GM08714 (cell line): Measurements from ENCODE around the gene BRSK1.
A peak's percentile ranks its signal among the peaks of the same experiment; 100 is the strongest.

Source experiments
- H3K4me3 ChIP-seq: fragments of 200-500 bp; sonication (Bioruptor generic); 2 replicates; pipeline ENCODE4 v1.5.1; 2014; ENCODE audit warnings: mild to moderate bottlenecking, low read length, inconsistent platforms
- ZNF274 ChIP-seq: IDR thresholded peaks from 2 replicates; pipeline ENCODE4 v1.6.1; 2012; ENCODE audit warnings: mild to moderate bottlenecking, low read depth, low read length

Gene BRSK1

DNA sequence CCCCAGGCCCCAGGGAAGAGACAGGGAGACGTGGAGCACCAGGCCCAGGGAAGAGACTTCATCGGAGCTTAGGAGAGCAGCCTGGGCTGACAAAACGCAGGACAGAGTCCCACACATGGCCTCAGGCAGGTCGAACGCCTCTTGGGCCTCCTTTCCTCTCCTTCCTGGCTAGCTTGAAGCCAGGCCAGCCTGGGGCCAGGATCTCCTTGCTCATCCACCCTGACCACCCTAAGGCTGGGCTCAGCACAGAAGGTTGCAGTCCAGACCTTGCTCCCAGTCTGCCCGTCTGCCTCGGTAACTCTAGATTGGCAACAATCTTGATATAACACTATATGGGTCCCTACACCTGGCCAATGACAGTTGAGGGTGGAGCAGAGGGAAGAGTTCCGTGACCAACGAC lies 35.1 kb upstream of the BRSK1 start:
- no peak for TF ChIP-seq ZNF274
- H3K4me3 ChIP-seq = no peak overlapping the region

- TF ChIP-seq ZNF274 = no peak
- no peak overlapping the region for H3K4me3 ChIP-seq
These were observed 34.0 kb upstream of the BRSK1 start for GRCh38 chr19:55249841-55250240.

DNA sequence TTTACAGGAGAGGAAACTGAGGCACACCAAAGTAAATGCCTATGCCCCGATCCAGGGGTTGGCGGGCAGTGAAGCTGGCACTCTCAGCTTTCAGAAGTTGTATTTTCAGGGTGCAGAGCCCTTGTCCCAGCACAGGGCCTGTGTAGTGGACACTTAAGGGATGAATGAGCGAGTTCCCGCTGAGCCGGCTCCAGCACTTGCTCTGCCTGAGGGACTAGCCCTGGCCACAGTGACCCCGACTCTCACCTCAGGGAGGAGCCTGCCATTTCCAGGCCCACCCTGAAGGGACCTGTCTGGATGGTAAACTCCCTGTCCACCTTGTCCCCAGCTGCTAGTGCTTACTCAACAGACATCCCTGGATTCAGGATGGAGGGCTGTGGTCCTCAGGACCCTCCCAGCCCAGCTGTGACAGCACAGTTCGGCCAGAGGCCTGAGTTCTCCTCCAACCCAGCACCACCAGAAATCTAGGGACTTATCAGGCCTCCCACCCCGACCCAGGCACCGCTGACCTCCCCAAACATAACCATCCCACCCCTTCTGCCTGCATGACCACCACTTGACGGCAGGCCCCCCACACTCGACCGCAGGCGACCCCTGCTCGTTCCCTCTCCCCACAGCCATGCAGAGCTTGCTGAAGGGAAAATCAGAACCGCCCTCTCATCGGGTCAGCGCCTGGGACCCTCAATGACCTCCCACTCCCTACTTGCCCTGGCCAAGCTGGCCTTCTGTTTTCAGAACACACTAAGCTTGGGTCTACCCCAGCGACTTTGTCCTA lies 33.3 kb upstream of the BRSK1 start:
- TF ChIP-seq ZNF274 = no peak
- H3K4me3 ChIP-seq = no peak overlapping the region

- no peak for TF ChIP-seq ZNF274
- peak overlapping the region; percentile 30; the same call in 1 of the 2 replicates for H3K4me3 ChIP-seq
These were observed 32.3 kb upstream of the BRSK1 start for GRCh38 chr19:55251341-55252081.

DNA sequence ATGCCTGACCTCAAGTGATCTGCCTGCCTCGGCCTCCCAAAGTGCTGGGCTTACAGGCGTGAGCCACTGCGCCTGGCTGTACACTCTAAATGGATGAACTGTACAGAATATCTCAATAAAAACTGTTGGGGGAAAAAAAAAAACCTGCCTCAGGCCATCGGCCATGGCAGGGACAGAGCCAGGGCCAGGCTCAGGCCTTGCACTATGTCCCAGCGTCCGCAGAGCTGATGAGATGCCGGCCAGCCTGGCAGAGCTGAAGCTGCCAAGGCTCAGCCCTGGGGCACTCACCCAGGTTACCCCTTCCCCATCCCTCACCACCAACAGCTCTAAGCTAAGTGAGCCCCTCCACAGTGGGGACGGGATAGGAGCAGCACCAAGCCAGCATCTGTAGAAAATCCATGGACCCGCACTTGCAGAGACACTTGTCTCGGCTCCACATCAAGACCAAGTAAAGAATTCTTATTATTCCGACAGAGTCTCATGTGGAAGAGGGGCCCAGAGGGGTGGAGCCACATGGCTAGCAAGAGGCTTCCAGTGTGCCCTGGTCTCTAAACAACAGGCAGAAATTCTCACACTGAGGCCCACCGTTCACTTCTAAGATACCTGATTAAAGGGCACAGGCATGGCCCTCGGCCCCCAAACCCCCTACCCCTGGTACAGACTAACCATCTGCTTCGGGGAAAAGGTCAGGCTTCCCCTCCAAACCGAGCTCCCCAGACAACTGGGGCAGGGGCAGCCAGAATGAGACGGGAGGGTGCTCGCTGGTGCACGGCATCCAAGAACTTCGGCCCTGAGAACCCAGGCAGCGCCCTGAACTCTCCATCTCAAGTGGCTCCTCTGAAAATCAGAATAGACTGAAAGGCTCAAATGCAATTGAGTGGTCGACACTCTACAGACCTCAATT lies 30.8 kb upstream of the BRSK1 start:
- H3K4me3 ChIP-seq = peak overlapping the region; percentile 92; the same call in 1 of the 2 replicates
- no peak for TF ChIP-seq ZNF274

GRCh38 chr19:55253842-55254624 lies 29.8 kb upstream of the BRSK1 start:
- TF ChIP-seq ZNF274 = no peak
- peak overlapping the region; percentile 92; the same call in 1 of the 2 replicates for H3K4me3 ChIP-seq

- H3K4me3 ChIP-seq = peak overlapping the region; percentile 92; the same call in 1 of the 2 replicates
- TF ChIP-seq ZNF274 = no peak
These were observed 29.2 kb upstream of the BRSK1 start for GRCh38 chr19:55254625-55254977.

DNA sequence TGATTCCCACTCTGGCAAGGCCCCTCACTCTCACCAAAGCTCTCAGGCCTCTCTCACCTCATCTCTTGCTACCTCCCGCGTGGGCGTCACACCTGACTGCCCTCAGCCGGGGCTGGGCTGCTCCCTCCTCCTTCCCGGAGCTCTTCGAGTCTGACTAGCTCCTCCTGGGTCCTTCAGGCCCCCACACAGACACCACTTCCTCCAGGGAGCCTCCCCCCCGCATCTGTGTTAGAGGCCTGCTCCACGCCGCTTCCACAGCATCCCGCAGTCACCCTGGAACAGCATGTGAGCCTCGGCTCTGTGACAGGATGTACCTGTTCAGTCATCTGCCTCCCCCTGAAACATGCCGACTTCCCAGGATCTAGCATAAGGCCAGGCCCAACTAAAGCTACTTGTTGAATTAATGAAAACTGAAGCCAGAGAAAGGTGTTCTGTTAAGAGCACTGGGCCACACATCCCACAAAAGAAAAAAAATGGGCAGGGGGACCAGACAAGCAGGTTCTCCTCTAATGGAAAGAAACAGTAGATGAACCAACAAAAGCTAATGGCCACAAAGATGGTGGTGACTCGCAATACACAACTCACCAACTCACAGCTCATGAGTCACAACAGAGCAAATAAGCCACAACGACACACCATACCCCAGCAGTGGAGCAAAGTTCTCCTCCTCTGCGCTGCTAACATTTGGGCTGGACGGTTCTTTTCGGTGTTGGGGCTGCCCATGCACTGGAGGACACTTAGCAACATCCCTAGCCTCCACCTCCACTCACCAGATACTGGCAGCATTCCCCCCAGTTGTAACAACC lies 28.0 kb upstream of the BRSK1 start:
- TF ChIP-seq ZNF274 = no peak
- peak overlapping the region; percentile 92; the same call in 1 of the 2 replicates for H3K4me3 ChIP-seq

- peak overlapping the region; percentile 92 for H3K4me3 ChIP-seq
- no peak for TF ChIP-seq ZNF274
These were observed 27.0 kb upstream of the BRSK1 start for GRCh38 chr19:55256562-55257460.

DNA sequence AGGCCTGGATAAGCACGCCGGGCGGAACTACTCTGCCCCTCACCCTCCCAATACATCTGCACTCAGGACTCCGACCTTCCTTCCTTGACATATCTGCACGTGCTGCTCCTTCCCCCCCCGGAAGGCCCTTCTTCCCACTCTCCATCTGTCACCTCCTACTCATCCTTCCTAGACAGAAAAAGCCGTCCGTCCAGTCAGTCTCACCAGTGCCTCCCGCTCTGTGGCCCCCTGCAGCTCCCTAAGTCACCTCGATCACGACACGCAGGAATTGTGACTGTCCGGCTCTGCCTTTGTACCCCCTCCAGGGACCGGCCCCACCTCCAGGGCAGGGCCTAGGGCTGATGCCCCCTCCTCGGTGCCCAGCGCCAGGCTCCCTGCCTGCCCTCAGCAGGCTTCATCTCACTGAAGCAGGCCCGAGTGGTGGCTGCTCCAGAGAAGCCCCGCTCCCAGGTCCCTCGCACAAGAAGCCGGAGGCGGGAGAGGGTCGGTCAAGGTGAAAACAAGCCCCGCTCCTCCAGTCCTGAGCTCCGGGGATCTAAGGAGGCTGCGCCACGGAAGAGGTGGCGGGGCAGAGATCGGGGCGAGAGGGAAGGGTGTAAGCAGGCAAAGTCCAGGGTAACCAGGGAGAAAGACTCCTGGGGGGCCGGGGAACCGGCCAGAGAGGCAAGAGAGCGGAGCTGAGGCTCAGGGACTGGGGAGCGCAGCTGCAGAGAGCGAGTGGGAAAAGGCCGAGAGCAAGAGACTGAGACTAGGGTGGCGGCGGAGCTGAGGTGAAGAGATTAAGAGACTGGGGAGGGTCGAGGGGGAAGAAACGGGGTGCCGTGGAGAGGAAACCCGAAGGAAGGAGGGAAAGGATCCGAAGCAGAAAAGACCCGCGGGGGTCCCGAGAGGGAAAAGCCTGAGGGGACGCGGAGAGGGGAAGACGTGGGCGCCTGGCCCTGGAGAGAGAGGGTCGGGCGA lies 26.1 kb upstream of the BRSK1 start:
- no peak for TF ChIP-seq ZNF274
- H3K4me3 ChIP-seq = peak overlapping the region; percentile 92

DNA sequence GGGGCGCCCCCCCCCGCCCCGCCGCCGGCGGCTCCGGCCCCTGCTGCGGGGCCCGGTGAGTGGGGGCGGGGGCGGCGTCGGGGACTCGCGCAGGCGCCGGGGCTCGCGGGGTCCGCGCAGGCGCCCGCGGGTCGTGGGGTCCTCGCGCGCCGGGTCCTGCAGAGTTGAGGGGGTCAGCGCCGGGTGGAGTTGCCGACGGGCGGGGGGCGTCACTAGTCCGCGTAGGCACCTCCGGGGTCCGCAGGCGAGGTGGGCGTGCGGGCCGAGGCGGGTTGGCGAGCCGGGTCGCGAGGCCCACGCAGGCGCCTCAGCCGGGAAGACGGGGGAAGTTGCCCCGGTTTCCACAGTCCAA lies 25.3 kb upstream of the BRSK1 start:
- no peak for TF ChIP-seq ZNF274

More for the DNA sequence above, 25.3 kb upstream of the BRSK1 start:
- H3K4me3 ChIP-seq = peak overlapping the region; percentile 92
